ENCODE results near the gene LHX1. TPM values are rescaled to one million over a fixed set of nuclear protein-coding genes. Genes with fewer than 3 reads are reported as not detected.
A peak's percentile ranks its signal among the peaks of the same experiment; 100 is the strongest.

The LHX1 gene
- total and polyA plus RNA-seq, 11 donors, result not detected

GRCh38 chr17:36941265-36942010, 4.2 kb downstream of the LHX1 start:
- peaks cover 91 to 100% (median 100%) of the 10 kb centered on the region in 9 donors for H3K27me3 ChIP-seq
- peak overlapping the region in 1 of 12 donors; percentile 43 for H3K4me3 ChIP-seq
- 17 to 22% (median 21%) methylated on average over 16 to 17 of the region's 17 CpGs for WGBS, 4 donors
- peaks cover 3 to 50% (median 36%) of the 10 kb centered on the region in 12 donors for H3K4me1 ChIP-seq
- ATAC-seq (no peak), DNase-seq (no peak)
- intact Hi-C loops (cut with DNase I), result loop anchor here in 1 of 10 donors (10.0 kb wide), 1 partner anchor 347 kb away; the partner anchor contains the start of gene DHRS11
- H3K9me3 ChIP-seq, result no peaks in the 10 kb centered on the region
- no peak for TF ChIP-seq POLR2A (IDR thresholded peaks at IDR 0.05)
- TF ChIP-seq, protein P1, sequence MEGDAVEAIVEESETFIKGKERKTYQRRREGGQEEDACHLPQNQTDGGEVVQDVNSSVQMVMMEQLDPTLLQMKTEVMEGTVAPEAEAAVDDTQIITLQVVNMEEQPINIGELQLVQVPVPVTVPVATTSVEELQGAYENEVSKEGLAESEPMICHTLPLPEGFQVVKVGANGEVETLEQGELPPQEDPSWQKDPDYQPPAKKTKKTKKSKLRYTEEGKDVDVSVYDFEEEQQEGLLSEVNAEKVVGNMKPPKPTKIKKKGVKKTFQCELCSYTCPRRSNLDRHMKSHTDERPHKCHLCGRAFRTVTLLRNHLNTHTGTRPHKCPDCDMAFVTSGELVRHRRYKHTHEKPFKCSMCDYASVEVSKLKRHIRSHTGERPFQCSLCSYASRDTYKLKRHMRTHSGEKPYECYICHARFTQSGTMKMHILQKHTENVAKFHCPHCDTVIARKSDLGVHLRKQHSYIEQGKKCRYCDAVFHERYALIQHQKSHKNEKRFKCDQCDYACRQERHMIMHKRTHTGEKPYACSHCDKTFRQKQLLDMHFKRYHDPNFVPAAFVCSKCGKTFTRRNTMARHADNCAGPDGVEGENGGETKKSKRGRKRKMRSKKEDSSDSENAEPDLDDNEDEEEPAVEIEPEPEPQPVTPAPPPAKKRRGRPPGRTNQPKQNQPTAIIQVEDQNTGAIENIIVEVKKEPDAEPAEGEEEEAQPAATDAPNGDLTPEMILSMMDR (IDR thresholded peaks at IDR 0.05), result no peak
- H3K36me3 ChIP-seq, result no peaks in the 10 kb centered on the region
- no peak overlapping the region for H3K27ac ChIP-seq

DNA sequence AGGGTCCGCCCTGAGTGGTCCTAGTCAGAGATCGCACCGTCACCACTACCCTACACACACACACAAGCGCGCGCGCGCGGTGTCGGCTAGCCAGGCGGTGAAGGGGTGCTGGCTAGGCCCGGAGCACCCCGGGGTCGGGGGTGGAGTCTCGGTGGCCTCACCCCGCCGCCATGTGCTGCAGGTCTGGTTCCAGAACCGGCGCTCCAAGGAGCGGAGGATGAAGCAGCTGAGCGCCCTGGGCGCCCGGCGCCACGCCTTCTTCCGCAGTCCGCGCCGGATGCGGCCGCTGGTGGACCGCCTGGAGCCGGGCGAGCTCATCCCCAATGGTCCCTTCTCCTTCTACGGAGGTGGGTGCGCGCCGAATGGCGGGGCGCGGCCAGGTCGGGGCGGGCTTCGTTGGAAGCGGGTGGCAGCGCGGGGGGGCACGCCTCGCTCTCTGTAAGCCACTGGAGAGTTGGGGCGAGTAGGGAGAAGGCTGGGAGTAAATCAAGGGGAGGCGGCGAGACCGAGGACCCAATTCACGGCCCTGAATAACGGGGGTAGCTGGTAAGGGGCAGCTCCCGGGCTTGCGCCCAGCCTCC, 4.8 kb downstream of the LHX1 start:
- H3K9me3 ChIP-seq, result no peaks in the 10 kb centered on the region
- TF ChIP-seq, protein P1 (IDR thresholded peaks at IDR 0.05), result no peak
- TF ChIP-seq POLR2A (IDR thresholded peaks at IDR 0.05), result no peak
- H3K27ac ChIP-seq, result no peak overlapping the region
- peaks cover 3 to 43% (median 30%) of the 10 kb centered on the region in 12 donors for H3K4me1 ChIP-seq
- DNase-seq, result no peak
- intact Hi-C loops (cut with DNase I), result loop anchor here in 1 of 10 donors (10.0 kb wide), 1 partner anchor 347 kb away; the partner anchor contains the start of gene DHRS11
- H3K36me3 ChIP-seq, result no peaks in the 10 kb centered on the region
- H3K27me3 ChIP-seq, result peaks cover 87 to 100% (median 100%) of the 10 kb centered on the region in 9 donors
- ATAC-seq, result peak in 1 of 4 donors; percentile 24
- 3 to 6% (median 4%) methylated on average over 36 to 57 of the region's 57 CpGs for WGBS, 4 donors
- H3K4me3 ChIP-seq, result peak overlapping the region in 10 of 12 donors; percentile 2 to 43 (median 18)

GRCh38 chr17:36942631-36943125, 5.4 kb downstream of the LHX1 start:
- TF ChIP-seq, protein P1 (IDR thresholded peaks at IDR 0.05), result no peak
- Histone ChIP-seq H3K27me3 (peaks cover 81 to 100% (median 99%) of the 10 kb centered on the region in 9 donors), H3K9me3 (no peaks in the 10 kb centered on the region), H3K4me1 (peaks cover 3 to 39% (median 25%) of the 10 kb centered on the region in 12 donors), H3K27ac (no peak overlapping the region), H3K36me3 (no peaks in the 10 kb centered on the region), H3K4me3 (peak overlapping the region in 10 of 12 donors; percentile 2 to 43 (median 18))
- intact Hi-C loops (cut with DNase I), result loop anchor here in 1 of 10 donors (10.0 kb wide), 1 partner anchor 348 kb away; the partner anchor contains the start of gene DHRS11
- DNase-seq (no peak), ATAC-seq (no peak)
- 4 to 8% (median 5%) methylated on average over 26 to 59 of the region's 59 CpGs for WGBS, 4 donors
